ENCODE data around the gene SKIDA1.
A peak's percentile ranks its signal among the peaks of the same experiment; 100 is the strongest.
"Not testable (repeated sequence)": the region's sequence is repeated elsewhere in the genome, so short reads cannot be mapped to it uniquely, and the experiment has no call there.

SKIDA1 gene

GRCh38 chr10:21525367-21526187 is at the start of gene SKIDA1:
SKIDA1 (minus strand) TSS chr10:21525682; CDS start chr10:21517822, 7,860 bp downstream.
- peak; percentile 93 for DNase-seq

GRCh38 chr10:21574514-21574913 is 49.0 kb upstream of the SKIDA1 start:
- DNase-seq: not testable (repeated sequence)

GRCh38 chr10:21572578-21572977 is 47.1 kb upstream of the SKIDA1 start:
- DNase-seq: no peak

GRCh38 chr10:21570761-21571521 is 45.5 kb upstream of the SKIDA1 start:
- no peak for DNase-seq

GRCh38 chr10:21558984-21559383 is 33.5 kb upstream of the SKIDA1 start:
- not testable (repeated sequence) for DNase-seq

GRCh38 chr10:21556527-21556926 is 31.0 kb upstream of the SKIDA1 start:
- no peak for DNase-seq

GRCh38 chr10:21552638-21553037 is 27.2 kb upstream of the SKIDA1 start:
- DNase-seq: no peak

- DNase-seq: no peak
Measured at GRCh38 chr10:21547246-21547645, 21.8 kb upstream of the SKIDA1 start.

- DNase-seq: not testable (repeated sequence)
Measured at GRCh38 chr10:21540701-21541100, 15.2 kb upstream of the SKIDA1 start.

- DNase-seq: no peak
Measured at GRCh38 chr10:21536874-21537273, 11.4 kb upstream of the SKIDA1 start.

GRCh38 chr10:21535976-21536375 is 10.5 kb upstream of the SKIDA1 start:
- DNase-seq: not testable (repeated sequence)

- DNase-seq: no peak
Measured at GRCh38 chr10:21535494-21535965, 10.0 kb upstream of the SKIDA1 start.

- peak; percentile 71 for DNase-seq
Measured at GRCh38 chr10:21534604-21535493, 9.4 kb upstream of the SKIDA1 start.

GRCh38 chr10:21534280-21534586 is 8.8 kb upstream of the SKIDA1 start:
- DNase-seq: no peak

- DNase-seq: peak; percentile 98
Measured at GRCh38 chr10:21533467-21534279, 8.2 kb upstream of the SKIDA1 start, which contains the start of gene MLLT10. MLLT10 (plus strand) TSS chr10:21534232; CDS start chr10:21534645, 413 bp downstream.

GRCh38 chr10:21532694-21533466 is 7.4 kb upstream of the SKIDA1 start:
- peak; percentile 21 for DNase-seq

- no peak for DNase-seq
Measured at GRCh38 chr10:21531164-21531563, 5.7 kb upstream of the SKIDA1 start.

GRCh38 chr10:21530641-21531040 is 5.2 kb upstream of the SKIDA1 start:
- no peak for DNase-seq

- DNase-seq: no peak
Measured at GRCh38 chr10:21530168-21530567, 4.7 kb upstream of the SKIDA1 start.

- no peak for DNase-seq
Measured at GRCh38 chr10:21529032-21529910, 3.8 kb upstream of the SKIDA1 start.

Measured in femur (tissue), 1 donor.